ENCODE data around the gene OR10J4.

OR10J4 gene

DNA sequence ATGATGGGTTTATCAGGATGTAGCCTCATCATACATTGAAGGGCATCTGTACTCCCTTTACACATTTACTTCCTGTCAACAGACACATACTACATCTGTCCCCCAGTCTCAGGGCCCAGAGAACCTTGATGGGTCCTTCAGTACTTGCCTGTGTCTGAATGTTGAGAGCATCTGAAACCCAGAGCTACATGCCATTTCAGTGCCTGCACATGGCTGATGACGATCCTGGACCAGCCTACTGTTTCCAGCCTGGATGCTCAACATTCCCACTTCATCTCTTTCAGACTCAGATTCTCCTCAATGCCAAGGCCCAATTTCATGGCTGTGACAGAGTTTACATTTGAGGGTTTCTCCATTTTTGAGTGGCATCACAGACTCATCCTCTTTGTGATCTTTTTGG lies at the start of gene OR10J4:
Gene OR10J4, plus strand, starts transcription at position 301 of the 400 bp plus-strand sequence.
- no peaks in the 10 kb centered on the region for H3K27me3 ChIP-seq
- H3K27ac ChIP-seq = no peak within 1 kb of the TSS
- H3K36me3 ChIP-seq = no peaks in the 10 kb centered on the region
- no peak for TF ChIP-seq Cebpa-rat (IDR thresholded peaks at IDR 0.05)
- no peak within 1 kb of the TSS for H3K4me3 ChIP-seq
- no peaks in the 10 kb centered on the region for H3K9me3 ChIP-seq
- no peaks in the 10 kb centered on the region for H3K4me1 ChIP-seq
- H3K4me2 ChIP-seq = no peak within 1 kb of the TSS
- H4K20me1 ChIP-seq = no peaks in the 10 kb centered on the region
- no peak within 1 kb of the TSS for H3K9ac ChIP-seq

DNA sequence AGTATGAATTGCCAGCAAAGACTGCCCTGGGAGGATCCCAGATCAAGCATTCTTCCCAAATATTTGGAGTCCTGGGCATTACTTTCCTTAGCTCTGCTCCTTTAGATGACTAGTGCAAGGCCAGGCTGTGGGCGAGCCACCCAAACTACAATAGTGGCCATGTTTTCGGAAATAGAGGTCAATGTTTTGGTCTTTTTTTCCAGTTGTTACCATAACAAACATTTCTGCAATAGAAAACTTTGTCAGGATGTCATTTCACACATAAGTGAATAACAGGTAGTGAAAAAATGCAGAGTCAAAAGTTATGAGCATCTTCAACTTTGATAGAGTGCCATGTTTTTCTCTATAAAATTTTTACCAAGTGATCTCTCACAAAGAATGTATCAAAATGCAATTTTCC lies 25.2 kb upstream of the OR10J4 start:
- no peaks in the 10 kb centered on the region for H3K36me3 ChIP-seq
- H3K4me1 ChIP-seq = no peaks in the 10 kb centered on the region
- H3K9me3 ChIP-seq = no peaks in the 10 kb centered on the region
- H3K27ac ChIP-seq = no peak overlapping the region
- H3K4me3 ChIP-seq = no peak overlapping the region
- TF ChIP-seq Cebpa-rat (IDR thresholded peaks at IDR 0.05) = no peak
- H3K4me2 ChIP-seq = no peak overlapping the region
- no peak overlapping the region for H3K9ac ChIP-seq
- H4K20me1 ChIP-seq = no peaks in the 10 kb centered on the region
- H3K27me3 ChIP-seq = no peaks in the 10 kb centered on the region

DNA sequence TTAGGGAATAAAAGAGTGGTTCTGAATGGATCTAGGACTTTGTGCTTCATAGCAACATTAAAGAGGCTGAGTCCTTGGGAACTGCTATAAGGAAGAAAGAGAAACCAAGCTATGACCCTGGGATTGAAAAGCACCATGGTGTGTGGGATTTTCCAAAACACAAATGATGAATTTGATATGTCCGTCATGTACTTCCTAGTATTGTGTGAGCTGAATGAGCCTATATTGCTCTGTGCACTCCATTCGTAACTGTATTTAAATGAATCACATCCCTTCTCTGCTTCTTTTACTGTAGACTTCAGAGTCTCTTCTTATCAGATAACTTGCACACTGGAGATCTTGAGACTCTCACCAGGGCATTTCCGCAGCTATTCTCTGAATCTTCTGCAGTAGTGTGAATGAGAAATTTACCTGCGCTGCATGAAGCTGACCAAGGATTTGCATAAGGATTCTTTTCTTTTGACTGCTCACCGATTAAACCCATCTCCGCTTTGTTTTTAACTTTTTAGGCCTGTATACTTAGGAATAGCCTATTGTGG lies 23.1 kb upstream of the OR10J4 start:
- Histone ChIP-seq H3K9me3 (no peaks in the 10 kb centered on the region), H3K4me2 (no peak overlapping the region), H4K20me1 (no peaks in the 10 kb centered on the region), H3K36me3 (no peaks in the 10 kb centered on the region), H3K9ac (no peak overlapping the region), H3K4me3 (no peak overlapping the region), H3K27me3 (no peaks in the 10 kb centered on the region), H3K27ac (no peak overlapping the region), H3K4me1 (no peaks in the 10 kb centered on the region)
- TF ChIP-seq Cebpa-rat (IDR thresholded peaks at IDR 0.05) = no peak

DNA sequence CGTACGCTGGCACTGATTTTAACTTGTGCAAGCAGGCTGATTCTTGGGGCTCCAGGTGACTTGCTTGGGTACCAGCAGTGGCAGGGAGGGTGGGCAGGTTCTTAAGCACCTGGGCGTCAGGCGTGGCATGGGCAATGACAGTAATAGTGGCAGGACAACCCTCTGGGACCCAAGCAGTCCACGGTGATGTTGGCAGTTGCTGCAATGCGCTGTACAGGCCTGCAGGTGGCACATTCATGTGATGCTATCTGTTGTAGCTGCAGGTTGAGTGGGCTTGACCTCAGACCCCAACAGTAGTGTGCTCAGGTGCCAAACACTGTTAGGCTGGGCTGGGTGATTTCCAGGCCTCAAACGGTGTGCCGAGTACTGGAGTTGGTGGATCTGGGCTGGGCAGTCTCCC lies 10.2 kb upstream of the OR10J4 start:
- H3K9ac ChIP-seq = no peak overlapping the region
- H3K36me3 ChIP-seq = no peaks in the 10 kb centered on the region
- H3K4me1 ChIP-seq = no peaks in the 10 kb centered on the region
- H3K4me3 ChIP-seq = no peak overlapping the region
- TF ChIP-seq Cebpa-rat (IDR thresholded peaks at IDR 0.05) = no peak
- H3K9me3 ChIP-seq = peaks cover 43% of the 10 kb centered on the region
- H4K20me1 ChIP-seq = no peaks in the 10 kb centered on the region
- no peak overlapping the region for H3K27ac ChIP-seq
- H3K4me2 ChIP-seq = no peak overlapping the region
- no peaks in the 10 kb centered on the region for H3K27me3 ChIP-seq

DNA sequence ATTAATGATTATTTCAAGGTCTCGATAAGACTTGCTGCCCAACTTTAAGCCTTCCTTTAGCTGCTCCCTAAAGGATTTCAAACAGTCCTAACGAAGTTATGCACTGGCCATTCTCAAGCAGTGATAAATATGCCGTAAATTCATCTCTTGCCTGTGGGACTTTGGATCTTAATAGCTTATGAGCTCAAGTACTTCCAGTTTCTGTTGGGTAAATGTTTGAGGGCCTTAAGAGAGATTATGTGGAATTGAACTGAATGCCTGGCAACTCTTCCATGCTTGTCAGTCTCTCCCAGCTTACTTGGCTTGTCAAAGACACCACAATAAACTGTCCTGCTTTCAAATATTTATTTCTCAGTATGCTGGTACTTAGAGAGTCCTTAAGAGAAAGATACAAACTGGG lies 3.5 kb upstream of the OR10J4 start:
- Histone ChIP-seq H3K36me3 (no peaks in the 10 kb centered on the region), H3K4me1 (no peaks in the 10 kb centered on the region), H3K9ac (no peak overlapping the region), H3K9me3 (no peaks in the 10 kb centered on the region), H3K27ac (no peak overlapping the region), H3K4me2 (no peak overlapping the region), H3K4me3 (no peak overlapping the region), H3K27me3 (no peaks in the 10 kb centered on the region), H4K20me1 (no peaks in the 10 kb centered on the region)
- TF ChIP-seq Cebpa-rat (IDR thresholded peaks at IDR 0.05) = no peak

DNA sequence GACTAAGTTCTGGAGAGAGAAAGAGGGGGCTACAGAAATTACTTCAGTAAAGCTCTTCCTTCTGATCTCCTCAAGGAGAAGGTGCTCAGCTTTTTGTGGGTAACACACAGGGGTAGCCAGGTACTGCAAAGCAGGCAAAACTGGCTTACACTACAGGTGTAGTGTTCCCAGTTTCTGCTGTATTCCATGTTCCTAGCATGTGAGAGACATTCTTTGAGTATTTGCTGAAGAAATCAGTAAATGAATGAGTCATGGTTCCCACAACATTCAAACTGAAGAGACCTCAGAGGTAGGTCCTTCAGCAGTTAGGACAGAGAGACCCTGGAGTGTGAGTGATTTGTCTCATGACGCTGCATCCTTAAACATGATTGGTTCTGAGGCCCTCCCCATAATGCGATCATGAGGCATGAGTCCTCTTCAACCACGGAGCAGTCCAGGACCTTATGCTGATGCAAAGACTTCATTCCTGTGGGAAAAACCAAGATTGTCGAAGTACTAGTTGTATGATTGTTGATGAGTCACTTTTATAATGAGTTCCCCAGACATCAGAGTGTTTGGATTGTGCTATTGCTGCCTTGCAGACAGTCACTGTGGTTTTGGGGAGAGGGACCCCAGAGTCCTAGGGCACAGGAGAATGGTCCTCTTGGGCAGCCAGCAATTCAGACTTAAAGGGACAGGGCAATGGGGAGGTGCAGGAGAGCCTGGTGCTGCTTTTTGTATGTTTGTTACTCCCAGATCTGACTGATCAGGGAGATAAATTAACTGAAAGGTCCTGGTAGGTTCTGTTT lies 2.7 kb upstream of the OR10J4 start:
- no peak for TF ChIP-seq Cebpa-rat (IDR thresholded peaks at IDR 0.05)
- Histone ChIP-seq H3K4me1 (no peaks in the 10 kb centered on the region), H4K20me1 (no peaks in the 10 kb centered on the region), H3K9ac (no peak overlapping the region), H3K36me3 (no peaks in the 10 kb centered on the region), H3K9me3 (no peaks in the 10 kb centered on the region), H3K27me3 (no peaks in the 10 kb centered on the region), H3K4me2 (no peak overlapping the region), H3K27ac (no peak overlapping the region), H3K4me3 (no peak overlapping the region)

DNA sequence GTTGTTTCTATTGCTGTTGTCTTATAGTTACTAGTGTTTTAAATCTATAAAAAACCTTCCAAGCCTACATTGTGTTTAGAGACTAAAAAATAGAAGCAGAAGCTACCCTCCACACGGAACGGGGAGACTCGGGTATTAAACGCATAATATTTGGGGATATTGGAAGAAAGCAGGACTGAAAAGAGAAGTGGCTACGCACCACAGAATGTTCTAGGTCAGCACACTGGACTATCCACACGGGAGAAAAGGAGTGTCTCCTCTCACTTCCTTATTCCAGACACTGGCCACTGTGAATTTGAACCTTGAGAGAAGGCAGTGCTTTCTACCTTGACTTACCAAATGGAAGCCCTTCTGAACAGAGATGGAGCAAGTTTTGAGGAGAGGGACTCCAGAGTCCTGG lies 1.0 kb upstream of the OR10J4 start:
- no peak overlapping the region for H3K4me2 ChIP-seq
- no peaks in the 10 kb centered on the region for H4K20me1 ChIP-seq
- H3K4me3 ChIP-seq = no peak overlapping the region
- no peaks in the 10 kb centered on the region for H3K4me1 ChIP-seq
- H3K27ac ChIP-seq = no peak overlapping the region
- no peaks in the 10 kb centered on the region for H3K9me3 ChIP-seq
- TF ChIP-seq Cebpa-rat (IDR thresholded peaks at IDR 0.05) = no peak
- H3K36me3 ChIP-seq = no peaks in the 10 kb centered on the region
- no peak overlapping the region for H3K9ac ChIP-seq
- H3K27me3 ChIP-seq = no peaks in the 10 kb centered on the region

DNA sequence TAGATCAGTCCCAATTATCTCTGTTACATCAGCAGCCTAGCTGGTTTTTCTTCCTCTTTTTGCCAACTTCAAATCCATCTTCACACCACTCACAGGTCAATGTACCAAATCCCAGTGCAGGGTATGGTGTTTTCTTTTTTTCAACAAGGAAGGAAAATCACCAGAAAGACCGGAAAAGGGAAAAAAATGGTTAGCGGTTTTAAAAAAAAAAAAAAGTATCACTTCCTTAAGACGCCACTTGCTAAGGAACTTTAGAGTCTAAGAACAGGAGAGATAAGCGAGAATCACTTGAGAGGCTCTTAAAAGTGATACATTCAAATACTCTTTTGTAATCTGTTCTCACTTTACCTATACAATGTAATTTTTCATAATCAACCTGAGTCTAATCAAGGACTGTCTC lies 4.5 kb downstream of the OR10J4 start:
- no peak overlapping the region for H3K4me3 ChIP-seq
- no peak overlapping the region for H3K9ac ChIP-seq
- no peaks in the 10 kb centered on the region for H3K36me3 ChIP-seq
- no peaks in the 10 kb centered on the region for H4K20me1 ChIP-seq
- TF ChIP-seq Cebpa-rat (IDR thresholded peaks at IDR 0.05) = no peak
- no peak overlapping the region for H3K27ac ChIP-seq
- no peak overlapping the region for H3K4me2 ChIP-seq
- H3K4me1 ChIP-seq = no peaks in the 10 kb centered on the region
- no peaks in the 10 kb centered on the region for H3K9me3 ChIP-seq
- H3K27me3 ChIP-seq = no peaks in the 10 kb centered on the region

DNA sequence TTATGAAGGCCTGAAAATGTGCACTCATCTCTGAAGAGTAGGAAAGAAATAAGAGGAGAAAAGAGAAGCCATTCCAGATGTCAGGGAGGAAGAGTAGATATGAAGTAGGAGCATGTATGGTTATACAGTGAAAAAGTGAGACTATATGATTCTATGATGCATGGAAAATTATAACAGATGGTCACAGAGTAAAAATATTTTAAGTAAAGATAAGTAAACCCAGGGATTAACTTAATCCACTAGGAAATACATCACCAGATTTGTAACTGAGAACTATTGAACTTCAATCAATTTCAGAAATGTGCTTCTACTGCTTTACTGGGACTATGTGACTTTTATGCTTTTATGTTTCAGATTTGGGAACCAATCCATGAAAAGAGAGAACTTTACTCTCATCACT lies 7.4 kb downstream of the OR10J4 start, which contains the start of gene OR10J1:
Gene OR10J1, plus strand, starts transcription at position 301 of the 400 bp plus-strand sequence. Its CDS starts 70 bp downstream, at position 371.
- H3K36me3 ChIP-seq = no peaks in the 10 kb centered on the region
- H4K20me1 ChIP-seq = no peaks in the 10 kb centered on the region
- no peak for TF ChIP-seq Cebpa-rat (IDR thresholded peaks at IDR 0.05)
- no peak within 1 kb of the TSS for H3K9ac ChIP-seq
- no peak within 1 kb of the TSS for H3K4me3 ChIP-seq
- H3K4me2 ChIP-seq = no peak within 1 kb of the TSS
- no peaks in the 10 kb centered on the region for H3K4me1 ChIP-seq
- H3K27ac ChIP-seq = no peak within 1 kb of the TSS
- no peaks in the 10 kb centered on the region for H3K27me3 ChIP-seq
- H3K9me3 ChIP-seq = no peaks in the 10 kb centered on the region

DNA sequence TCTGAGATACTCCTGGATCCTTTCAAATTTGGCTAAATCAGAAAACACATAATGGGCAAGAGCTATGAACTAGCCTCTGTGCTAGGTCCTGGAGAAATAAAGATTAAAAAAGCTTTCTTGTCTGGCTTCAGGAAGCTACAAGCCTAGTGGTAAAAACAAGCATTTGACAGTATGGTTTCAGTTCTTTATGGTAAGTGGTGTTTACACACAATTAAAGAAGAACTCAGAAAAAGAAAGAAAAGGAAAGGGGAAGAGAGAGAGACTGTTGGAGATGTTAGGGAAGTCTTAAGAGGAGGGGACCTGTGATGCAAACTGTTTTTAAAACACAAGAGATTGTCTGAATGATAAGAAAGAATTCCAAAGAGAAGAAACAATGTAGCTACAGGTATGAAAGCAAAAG lies 9.4 kb downstream of the OR10J4 start:
- TF ChIP-seq Cebpa-rat (IDR thresholded peaks at IDR 0.05) = no peak
- Histone ChIP-seq H3K27ac (no peak overlapping the region), H3K9ac (no peak overlapping the region), H3K27me3 (no peaks in the 10 kb centered on the region), H3K4me1 (no peaks in the 10 kb centered on the region), H3K4me3 (no peak overlapping the region), H3K36me3 (no peaks in the 10 kb centered on the region), H4K20me1 (no peaks in the 10 kb centered on the region), H3K4me2 (no peak overlapping the region), H3K9me3 (no peaks in the 10 kb centered on the region)

Data from BLaER1 (cell line).